ENCODE measurements around the gene CEBPB.

DNA sequence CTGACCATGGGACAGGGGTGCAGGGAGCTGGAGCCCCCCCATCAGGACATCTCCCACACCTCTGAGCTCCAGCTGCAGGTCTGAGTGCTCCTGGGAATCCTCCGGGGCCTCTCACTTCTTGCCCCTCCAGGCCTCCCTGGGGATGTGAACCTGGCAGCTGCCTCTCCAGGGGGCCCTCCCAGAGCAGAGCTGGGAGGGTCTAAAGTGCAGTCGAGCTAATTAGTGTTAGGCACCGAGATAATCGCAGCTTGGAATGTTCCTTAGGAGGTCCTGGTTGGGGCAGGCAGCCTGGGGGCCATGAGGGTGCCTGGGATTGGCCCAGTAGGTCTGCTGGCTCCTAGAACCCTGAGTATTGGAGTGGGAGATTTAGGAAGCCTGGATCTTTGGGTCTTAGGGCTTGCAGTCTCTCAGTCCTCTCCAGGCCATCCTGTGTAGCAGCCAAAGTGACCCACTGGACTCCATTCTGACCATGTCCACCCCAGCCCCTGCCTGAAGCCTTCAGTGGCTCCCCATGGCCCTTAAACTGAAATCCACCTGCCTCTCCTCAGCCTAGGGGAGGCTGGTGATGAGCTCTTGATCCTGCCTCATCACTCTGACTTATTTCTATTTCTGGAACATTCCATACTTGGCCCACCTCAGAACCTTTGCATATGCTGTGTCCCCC lies 26.0 kb downstream of the CEBPB start:
- TF ChIP-seq RAD21 (IDR thresholded peaks at IDR 0.05) (no peak), TAF1 (conservative IDR thresholded peaks at IDR 0.05) (no peak)
- TF ChIP-seq, protein P1, sequence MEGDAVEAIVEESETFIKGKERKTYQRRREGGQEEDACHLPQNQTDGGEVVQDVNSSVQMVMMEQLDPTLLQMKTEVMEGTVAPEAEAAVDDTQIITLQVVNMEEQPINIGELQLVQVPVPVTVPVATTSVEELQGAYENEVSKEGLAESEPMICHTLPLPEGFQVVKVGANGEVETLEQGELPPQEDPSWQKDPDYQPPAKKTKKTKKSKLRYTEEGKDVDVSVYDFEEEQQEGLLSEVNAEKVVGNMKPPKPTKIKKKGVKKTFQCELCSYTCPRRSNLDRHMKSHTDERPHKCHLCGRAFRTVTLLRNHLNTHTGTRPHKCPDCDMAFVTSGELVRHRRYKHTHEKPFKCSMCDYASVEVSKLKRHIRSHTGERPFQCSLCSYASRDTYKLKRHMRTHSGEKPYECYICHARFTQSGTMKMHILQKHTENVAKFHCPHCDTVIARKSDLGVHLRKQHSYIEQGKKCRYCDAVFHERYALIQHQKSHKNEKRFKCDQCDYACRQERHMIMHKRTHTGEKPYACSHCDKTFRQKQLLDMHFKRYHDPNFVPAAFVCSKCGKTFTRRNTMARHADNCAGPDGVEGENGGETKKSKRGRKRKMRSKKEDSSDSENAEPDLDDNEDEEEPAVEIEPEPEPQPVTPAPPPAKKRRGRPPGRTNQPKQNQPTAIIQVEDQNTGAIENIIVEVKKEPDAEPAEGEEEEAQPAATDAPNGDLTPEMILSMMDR (IDR thresholded peaks at IDR 0.05; ENCODE audit: low read depth, low read length, missing input control) = no peak
- TF ChIP-seq, protein P2, sequence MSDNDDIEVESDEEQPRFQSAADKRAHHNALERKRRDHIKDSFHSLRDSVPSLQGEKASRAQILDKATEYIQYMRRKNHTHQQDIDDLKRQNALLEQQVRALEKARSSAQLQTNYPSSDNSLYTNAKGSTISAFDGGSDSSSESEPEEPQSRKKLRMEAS (IDR thresholded peaks at IDR 0.05) = no peak

Data from liver (tissue), 3 donors.